GM12873 (cell line): ENCODE measurements around the gene CHRNG.
A peak's percentile ranks its signal among the peaks of the same experiment; 100 is the strongest.

Source experiments
- TF ChIP-seq, protein P1 (sequence below): IDR thresholded peaks from 2 replicates; pipeline ENCODE4 v1.5.1; 2012; ENCODE audit warnings: low read depth, mild to moderate bottlenecking, moderate library complexity, low read length, control low read depth; ENCODE audit not compliant: insufficient read depth; ENCODE audit errors: missing control alignments

Gene CHRNG

DNA sequence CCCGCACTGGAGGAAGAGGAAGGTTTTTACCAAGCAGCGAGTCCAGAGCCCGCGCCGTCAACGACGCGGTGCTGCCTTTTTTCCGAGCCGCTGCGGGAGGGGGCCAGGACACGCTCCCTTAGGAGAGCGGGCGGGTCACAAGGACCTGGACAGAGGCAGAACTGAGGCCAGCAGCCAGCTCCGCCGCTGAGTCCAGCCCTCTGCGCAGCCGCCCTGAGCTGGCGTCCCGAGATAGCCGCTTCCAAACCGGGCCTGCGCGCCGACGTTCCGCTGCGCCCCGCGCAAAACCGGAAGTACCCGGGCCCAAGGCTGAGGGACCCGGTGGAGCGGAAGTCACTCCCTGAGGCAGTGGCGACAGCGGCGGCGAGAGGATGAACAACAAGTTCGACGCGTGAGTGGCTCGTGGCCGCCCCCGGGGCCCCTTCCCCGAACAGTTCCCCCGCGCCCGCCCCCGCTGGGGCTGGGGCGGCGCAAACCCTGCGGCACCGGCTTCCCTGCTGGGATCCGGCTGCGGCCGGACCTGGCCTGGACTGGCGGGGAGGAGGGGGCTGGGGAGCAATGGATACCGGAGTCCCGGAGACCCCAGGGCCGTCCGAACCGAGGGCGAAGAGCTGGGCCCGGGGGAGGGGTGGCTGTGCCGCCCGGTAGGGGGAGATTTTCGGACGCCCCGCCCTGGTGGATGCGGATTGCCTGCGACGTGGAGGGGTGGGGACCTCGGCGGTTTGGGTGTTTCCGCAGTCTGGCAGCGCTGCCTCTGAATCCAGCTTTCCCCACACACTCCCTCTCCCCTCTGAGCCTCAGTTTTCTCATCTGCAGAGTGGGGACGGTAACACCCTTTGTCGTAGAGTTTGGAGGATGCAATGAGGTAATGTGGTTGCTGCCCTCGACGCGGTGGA is 11.1 kb downstream of the CHRNG start, which contains the start of the genes EIF4E2 and TIGD1:
TSS of gene EIF4E2 (plus strand) at position 336 of the 896 bp plus-strand sequence. CDS start at position 372, 36 bp downstream.
TSS of gene TIGD1 (minus strand) at position 204 of the 896 bp plus-strand sequence. CDS start 675 bp downstream, outside the sequence.
- TF ChIP-seq, protein P1, sequence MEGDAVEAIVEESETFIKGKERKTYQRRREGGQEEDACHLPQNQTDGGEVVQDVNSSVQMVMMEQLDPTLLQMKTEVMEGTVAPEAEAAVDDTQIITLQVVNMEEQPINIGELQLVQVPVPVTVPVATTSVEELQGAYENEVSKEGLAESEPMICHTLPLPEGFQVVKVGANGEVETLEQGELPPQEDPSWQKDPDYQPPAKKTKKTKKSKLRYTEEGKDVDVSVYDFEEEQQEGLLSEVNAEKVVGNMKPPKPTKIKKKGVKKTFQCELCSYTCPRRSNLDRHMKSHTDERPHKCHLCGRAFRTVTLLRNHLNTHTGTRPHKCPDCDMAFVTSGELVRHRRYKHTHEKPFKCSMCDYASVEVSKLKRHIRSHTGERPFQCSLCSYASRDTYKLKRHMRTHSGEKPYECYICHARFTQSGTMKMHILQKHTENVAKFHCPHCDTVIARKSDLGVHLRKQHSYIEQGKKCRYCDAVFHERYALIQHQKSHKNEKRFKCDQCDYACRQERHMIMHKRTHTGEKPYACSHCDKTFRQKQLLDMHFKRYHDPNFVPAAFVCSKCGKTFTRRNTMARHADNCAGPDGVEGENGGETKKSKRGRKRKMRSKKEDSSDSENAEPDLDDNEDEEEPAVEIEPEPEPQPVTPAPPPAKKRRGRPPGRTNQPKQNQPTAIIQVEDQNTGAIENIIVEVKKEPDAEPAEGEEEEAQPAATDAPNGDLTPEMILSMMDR = peak; percentile 24

DNA sequence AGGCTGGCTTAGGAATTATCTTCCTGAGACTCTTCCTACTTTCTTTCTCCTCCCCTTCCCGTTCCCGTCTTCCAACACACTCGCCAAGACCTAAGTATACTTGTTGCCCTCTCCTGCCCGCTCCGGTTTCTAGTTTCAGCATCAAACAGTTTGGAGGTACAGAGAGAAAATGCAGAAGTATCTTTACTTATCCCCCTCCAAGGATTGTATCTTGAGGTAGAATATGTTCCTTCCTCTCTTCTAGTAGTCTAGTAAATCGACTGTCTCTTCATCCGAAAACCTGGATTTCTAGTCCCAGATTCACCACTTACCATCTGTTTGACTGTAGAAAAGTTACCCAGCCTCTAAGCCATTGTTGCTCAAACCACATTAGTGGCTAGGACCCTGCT is 11.8 kb downstream of the CHRNG start:
- TF ChIP-seq, protein P1 = no peak

DNA sequence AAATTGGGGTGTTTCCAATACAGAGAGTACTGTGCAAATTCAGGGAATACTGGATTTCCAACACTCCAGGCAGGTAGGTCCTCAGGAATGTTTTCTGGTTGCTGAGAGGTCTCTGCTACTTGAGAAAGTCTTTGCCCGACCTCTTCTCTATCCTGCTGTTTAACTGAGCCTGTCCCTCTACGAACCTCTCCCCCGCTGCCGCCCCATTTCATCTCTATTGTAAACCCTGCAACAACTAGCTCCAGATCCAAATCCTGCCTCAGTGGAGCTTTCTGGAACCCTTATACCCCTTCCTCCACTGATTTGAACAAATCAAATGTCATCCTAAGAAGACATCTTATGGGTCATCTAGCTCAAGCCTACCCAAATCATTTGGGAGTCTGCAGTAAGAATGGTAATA is 12.3 kb downstream of the CHRNG start:
- TF ChIP-seq, protein P1 = no peak

DNA sequence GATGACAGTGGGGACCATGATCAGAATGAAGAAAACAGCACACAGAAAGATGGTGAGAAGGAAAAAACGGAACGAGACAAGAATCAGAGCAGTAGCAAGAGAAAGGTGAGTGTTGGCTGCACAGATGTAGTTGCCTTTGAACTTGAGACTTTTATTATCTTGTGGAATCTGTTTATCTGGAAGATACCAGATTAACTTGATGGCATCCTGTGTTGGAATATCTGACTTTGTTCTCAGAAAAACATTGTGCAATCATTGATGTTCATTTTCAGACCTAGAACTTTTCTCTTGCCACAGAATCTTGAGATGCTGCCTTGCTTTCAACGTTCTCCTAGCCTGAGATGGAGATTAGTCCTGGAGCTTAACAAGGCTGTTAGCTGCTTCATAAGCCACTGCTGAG is 16.9 kb downstream of the CHRNG start:
- TF ChIP-seq, protein P1 = no peak

DNA sequence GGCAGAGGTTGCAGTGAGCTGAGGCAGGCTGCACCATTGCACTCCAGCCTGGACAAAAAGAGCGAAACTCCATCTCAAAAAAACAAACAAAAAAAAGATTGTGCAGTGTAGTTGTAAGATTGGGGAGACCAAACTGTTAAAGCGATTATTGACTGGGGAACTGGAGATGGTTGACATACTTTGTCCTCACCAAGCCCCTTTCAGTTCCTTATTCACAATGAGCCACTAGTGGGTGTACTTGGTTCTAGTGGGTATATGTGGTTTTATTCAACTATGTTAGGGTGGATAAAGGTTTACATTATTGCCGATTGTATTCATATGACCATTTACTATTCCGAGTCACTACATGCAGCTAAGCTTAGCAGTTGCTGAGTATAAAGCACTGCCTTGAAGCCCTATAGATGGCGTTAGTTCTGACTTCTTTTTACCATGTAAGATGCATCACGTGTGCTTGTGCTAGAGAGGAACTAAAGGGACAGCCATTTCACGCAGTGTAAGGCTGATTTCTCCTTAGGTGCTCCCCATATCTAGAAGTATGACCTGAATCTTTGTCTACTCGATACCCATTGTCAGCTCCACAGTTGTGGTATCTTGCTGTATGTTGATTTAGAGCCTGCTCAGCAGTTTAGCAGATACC is 23.1 kb downstream of the CHRNG start:
- TF ChIP-seq, protein P1 = no peak

DNA sequence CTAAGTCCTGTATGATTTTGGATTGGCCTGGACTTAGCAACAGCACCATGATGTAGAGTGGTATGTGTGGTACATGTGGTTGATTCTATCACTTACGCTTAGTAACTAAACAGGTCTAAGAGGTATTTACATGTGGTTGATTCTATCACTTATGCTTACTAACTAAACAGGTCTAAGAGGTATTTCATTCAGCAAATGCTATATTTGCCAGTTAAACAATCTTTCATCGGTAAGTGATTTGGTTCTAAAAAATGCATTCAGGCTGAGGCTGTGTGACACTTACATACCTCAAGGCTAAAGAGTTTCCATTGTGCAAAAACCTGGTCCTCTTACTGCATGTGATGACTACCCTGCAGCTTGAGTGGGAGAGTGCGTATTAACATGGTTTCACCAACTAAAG is 24.1 kb downstream of the CHRNG start:
- TF ChIP-seq, protein P1 = no peak

DNA sequence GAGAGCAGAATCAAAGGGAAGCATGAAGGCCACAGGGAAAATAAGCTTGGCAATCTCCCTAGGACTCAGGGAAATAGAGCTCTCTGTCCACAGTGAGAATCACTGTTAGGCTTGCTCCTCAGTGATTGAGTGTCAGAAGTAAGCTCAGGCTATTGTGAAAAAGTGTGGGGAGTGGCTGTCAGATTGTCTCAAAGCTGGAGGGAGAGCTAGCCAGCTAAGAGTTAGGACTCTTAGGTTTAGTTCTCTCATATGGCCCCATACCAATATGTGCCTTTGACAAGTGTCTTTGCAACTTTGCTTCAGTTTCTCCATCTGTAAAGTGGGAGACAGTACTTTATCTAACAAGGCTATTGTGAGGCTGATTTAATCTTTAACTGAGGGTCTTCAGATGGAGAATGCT is 28.2 kb downstream of the CHRNG start:
- TF ChIP-seq, protein P1 = no peak
